Caco-2 (cell line): ENCODE measurements around the gene CECR2. TPM values are rescaled to one million over a fixed set of nuclear protein-coding genes. Genes with fewer than 3 reads are reported as not detected.

ENCODE experiments used
- BruUV-seq: library from RNA; stranded (reverse); fragments of 400-500 nt; replicated peaks from 2 replicates; lab custom pipeline; 2021; lab: Mats Ljungman, UMichigan
- CTCF ChIA-PET: fragments of 300-600 bp; sonication (Branson Sonifier 250); formaldehyde crosslinking; loops from one replicate; lab custom pipeline; 2022; ENCODE audit warnings: antibody characterized with exemption; lab: Charles Lee
- POLR2A ChIA-PET: fragments of 300-600 bp; sonication (Branson Sonifier 250); formaldehyde crosslinking; loops from one replicate; lab custom pipeline; 2022; ENCODE audit warnings: antibody characterized with exemption; lab: Charles Lee
- DNase-seq, 2 experiments: peaks; one replicate each; pipeline versions ENCODE4 v3.0.0 to v3.0.0-alpha.2; 2020 to 2022
- H3K27me3 ChIP-seq: replicated peaks from 2 replicates; pipeline ENCODE4 v1.6.0; 2011; ENCODE audit warnings: low read length; ENCODE audit not compliant: control insufficient read depth, insufficient read depth
- H3K36me3 ChIP-seq: 2 replicates; pipeline ENCODE4 v1.5.1; 2011; ENCODE audit warnings: low read length; ENCODE audit not compliant: control insufficient read depth, insufficient read depth
- H3K4me1 ChIP-seq: fragments of 250-450 bp; sonication (Bioruptor Pico); 2 replicates; pipeline ENCODE4 v1.5.1; 2020; ENCODE audit warnings: mild to moderate bottlenecking
- H3K4me3 ChIP-seq: 2 replicates; pipeline ENCODE4 v1.5.1; 2011; ENCODE audit warnings: low read depth, mild to moderate bottlenecking, control low read depth, low read length
- H3K9me3 ChIP-seq: fragments of 250-450 bp; sonication (Bioruptor Pico); 2 replicates; pipeline ENCODE4 v1.5.1; 2020; ENCODE audit warnings: mild to moderate bottlenecking, moderate library complexity
- H3K27ac Mint-ChIP-seq: one replicate; pipeline ENCODE4 v1.8.0; 2022; ENCODE audit warnings: mixed read lengths; ENCODE audit not compliant: unreplicated experiment
- H3K27me3 Mint-ChIP-seq: one replicate; pipeline ENCODE4 v1.8.0; 2022; ENCODE audit warnings: mixed read lengths; ENCODE audit not compliant: insufficient read depth, unreplicated experiment
- H3K36me3 Mint-ChIP-seq: one replicate; pipeline ENCODE4 v1.8.0; 2022; ENCODE audit warnings: mild to moderate bottlenecking, mixed read lengths; ENCODE audit not compliant: insufficient read depth, unreplicated experiment
- H3K4me1 Mint-ChIP-seq: one replicate; pipeline ENCODE4 v1.8.0; 2022; ENCODE audit warnings: low read depth, mixed read lengths; ENCODE audit not compliant: unreplicated experiment
- H3K4me3 Mint-ChIP-seq: one replicate; pipeline ENCODE4 v1.8.0; 2022; ENCODE audit warnings: mild to moderate bottlenecking, moderate library complexity, mixed read lengths; ENCODE audit not compliant: unreplicated experiment
- H3K9me3 Mint-ChIP-seq: one replicate; pipeline ENCODE4 v1.8.0; 2022; ENCODE audit warnings: mixed read lengths; ENCODE audit not compliant: unreplicated experiment
- intact Hi-C: fragments of 100-400 bp; cut with micrococcal nuclease; formaldehyde crosslinking; loops from one replicate; pipeline ENCODE4 v1.10.0; 2022; ENCODE audit not compliant: unreplicated experiment
- total RNA-seq: library from RNA; stranded (reverse); gene quantifications from 2 replicates; pipeline ENCODE4 v1.2.3, GENCODE V29; 2022
- TF ChIP-seq, protein P1 (sequence below), 2 experiments: fragments of 200-600 bp in 1 of 2; IDR thresholded peaks; 1 replicate in 1 of 2; 2 replicates in 1 of 2; pipeline versions ENCODE4 v1.5.1 to v1.8.0; 2011 to 2022; ENCODE audit warnings: antibody characterized with exemption in 1 of 2, control low read depth in 1 of 2, inconsistent platforms in 1 of 2, low read depth in 1 of 2, low read length in 1 of 2, mild to moderate bottlenecking in 1 of 2, moderate library complexity in 1 of 2; ENCODE audit not compliant: insufficient read depth in 1 of 2, severe bottlenecking in 1 of 2, unreplicated experiment in 1 of 2

Gene CECR2
- total RNA-seq, 1 experiment from 2014 or later, result 1.1 TPM

DNA sequence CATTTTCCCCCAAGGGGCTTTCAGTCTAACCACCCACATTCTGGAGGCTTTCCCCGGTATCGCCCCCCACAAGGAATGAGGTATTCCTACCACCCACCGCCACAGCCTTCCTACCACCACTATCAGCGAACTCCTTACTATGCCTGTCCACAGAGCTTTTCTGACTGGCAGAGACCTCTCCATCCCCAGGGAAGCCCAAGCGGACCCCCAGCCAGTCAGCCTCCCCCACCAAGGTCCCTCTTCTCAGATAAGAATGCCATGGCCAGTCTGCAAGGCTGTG lies 179.4 kb downstream of the CECR2 start:
- Mint-ChIP-seq H3K4me1 (no peaks in the 10 kb centered on the region), H3K27me3 (no peaks in the 10 kb centered on the region), H3K36me3 (no peaks in the 10 kb centered on the region), H3K27ac (no peak overlapping the region), H3K9me3 (no peaks in the 10 kb centered on the region), H3K4me3 (no peak overlapping the region)
- H3K36me3 ChIP-seq, result no peaks in the 10 kb centered on the region
- no peaks in the 10 kb centered on the region for H3K9me3 ChIP-seq
- no peak overlapping the region for H3K4me3 ChIP-seq
- H3K4me1 ChIP-seq, result no peaks in the 10 kb centered on the region
- H3K27me3 ChIP-seq, result no peaks in the 10 kb centered on the region
- CTCF ChIA-PET, result no interaction called here
- intact Hi-C loops, result no loop called here
- no peak for DNase-seq
- TF ChIP-seq, protein P1, sequence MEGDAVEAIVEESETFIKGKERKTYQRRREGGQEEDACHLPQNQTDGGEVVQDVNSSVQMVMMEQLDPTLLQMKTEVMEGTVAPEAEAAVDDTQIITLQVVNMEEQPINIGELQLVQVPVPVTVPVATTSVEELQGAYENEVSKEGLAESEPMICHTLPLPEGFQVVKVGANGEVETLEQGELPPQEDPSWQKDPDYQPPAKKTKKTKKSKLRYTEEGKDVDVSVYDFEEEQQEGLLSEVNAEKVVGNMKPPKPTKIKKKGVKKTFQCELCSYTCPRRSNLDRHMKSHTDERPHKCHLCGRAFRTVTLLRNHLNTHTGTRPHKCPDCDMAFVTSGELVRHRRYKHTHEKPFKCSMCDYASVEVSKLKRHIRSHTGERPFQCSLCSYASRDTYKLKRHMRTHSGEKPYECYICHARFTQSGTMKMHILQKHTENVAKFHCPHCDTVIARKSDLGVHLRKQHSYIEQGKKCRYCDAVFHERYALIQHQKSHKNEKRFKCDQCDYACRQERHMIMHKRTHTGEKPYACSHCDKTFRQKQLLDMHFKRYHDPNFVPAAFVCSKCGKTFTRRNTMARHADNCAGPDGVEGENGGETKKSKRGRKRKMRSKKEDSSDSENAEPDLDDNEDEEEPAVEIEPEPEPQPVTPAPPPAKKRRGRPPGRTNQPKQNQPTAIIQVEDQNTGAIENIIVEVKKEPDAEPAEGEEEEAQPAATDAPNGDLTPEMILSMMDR (IDR thresholded peaks at IDR 0.05; ENCODE audit: insufficient read depth in 1 of 2, low read depth in 1 of 2, low read length in 1 of 2, severe bottlenecking in 1 of 2, unreplicated experiment in 1 of 2), result no peak
- POLR2A ChIA-PET, result no interaction called here
- no TSS peak for BruUV-seq

DNA sequence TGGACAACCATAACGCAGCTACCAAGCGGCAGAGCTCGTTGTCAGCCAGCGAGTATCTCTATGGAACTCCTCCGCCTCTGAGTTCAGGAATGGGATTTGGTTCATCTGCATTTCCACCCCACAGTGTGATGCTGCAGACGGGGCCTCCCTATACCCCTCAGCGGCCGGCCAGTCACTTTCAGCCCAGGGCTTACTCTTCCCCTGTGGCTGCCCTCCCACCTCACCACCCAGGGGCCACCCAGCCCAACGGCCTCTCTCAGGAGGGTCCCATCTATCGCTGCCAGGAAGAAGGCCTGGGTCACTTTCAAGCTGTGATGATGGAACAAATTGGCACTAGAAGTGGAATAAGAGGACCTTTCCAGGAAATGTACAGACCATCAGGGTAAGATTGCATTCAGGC lies 179.9 kb downstream of the CECR2 start:
- ChIA-PET POLR2A (no interaction called here), CTCF (no interaction called here)
- Histone ChIP-seq H3K9me3 (no peaks in the 10 kb centered on the region), H3K4me1 (no peaks in the 10 kb centered on the region), H3K36me3 (no peaks in the 10 kb centered on the region), H3K4me3 (no peak overlapping the region), H3K27me3 (no peaks in the 10 kb centered on the region)
- Mint-ChIP-seq H3K27ac (no peak overlapping the region), H3K36me3 (no peaks in the 10 kb centered on the region), H3K27me3 (no peaks in the 10 kb centered on the region), H3K4me3 (no peak overlapping the region), H3K4me1 (no peaks in the 10 kb centered on the region), H3K9me3 (no peaks in the 10 kb centered on the region)
- TF ChIP-seq, protein P1 (IDR thresholded peaks at IDR 0.05; ENCODE audit: insufficient read depth in 1 of 2, low read depth in 1 of 2, low read length in 1 of 2, severe bottlenecking in 1 of 2, unreplicated experiment in 1 of 2), result no peak
- no peak for DNase-seq
- BruUV-seq, result no TSS peak
- intact Hi-C loops, result no loop called here

DNA sequence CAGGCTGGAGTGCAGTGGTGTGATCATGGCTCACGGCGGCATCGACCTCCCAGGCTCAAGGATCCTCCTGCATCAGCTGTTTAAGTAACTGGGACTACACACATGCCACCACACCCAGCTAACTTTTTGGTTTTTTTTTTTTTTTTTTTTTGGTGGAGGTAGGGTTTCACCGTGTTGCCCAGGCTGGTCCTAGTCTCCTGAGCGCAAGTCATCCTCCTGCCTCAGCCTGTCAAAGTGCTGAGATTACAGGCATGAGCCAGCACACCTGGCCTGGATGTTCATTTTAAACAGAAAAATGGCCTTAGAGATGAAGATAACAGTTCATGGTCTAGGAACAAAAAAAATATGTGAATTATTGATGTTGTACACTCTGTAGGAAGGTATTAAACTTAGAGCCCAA lies 180.4 kb downstream of the CECR2 start:
- no TSS peak for BruUV-seq

More for the DNA sequence above, 180.4 kb downstream of the CECR2 start:
- intact Hi-C loops, result no loop called here
- Histone ChIP-seq H3K4me1 (no peaks in the 10 kb centered on the region), H3K36me3 (no peaks in the 10 kb centered on the region), H3K9me3 (no peaks in the 10 kb centered on the region), H3K4me3 (no peak overlapping the region), H3K27me3 (no peaks in the 10 kb centered on the region)
- Mint-ChIP-seq H3K27me3 (no peaks in the 10 kb centered on the region), H3K9me3 (no peaks in the 10 kb centered on the region), H3K36me3 (no peaks in the 10 kb centered on the region), H3K27ac (no peak overlapping the region), H3K4me3 (no peak overlapping the region), H3K4me1 (no peaks in the 10 kb centered on the region)
- ChIA-PET CTCF (no interaction called here), POLR2A (no interaction called here)
- DNase-seq, result no peak
- TF ChIP-seq, protein P1 (IDR thresholded peaks at IDR 0.05; ENCODE audit: insufficient read depth in 1 of 2, low read depth in 1 of 2, low read length in 1 of 2, severe bottlenecking in 1 of 2, unreplicated experiment in 1 of 2), result no peak
